NCI-H774 (cell line): ENCODE results near the gene NPIPA5.
"Not testable (repeated sequence)": the region's sequence is repeated elsewhere in the genome, so short reads cannot be mapped to it uniquely, and the experiment has no call there.

Source experiments
- DNase-seq: peaks from one replicate; lab custom pipeline; 2025; lab: John Stamatoyannopoulos, UW

NPIPA5 gene

DNA sequence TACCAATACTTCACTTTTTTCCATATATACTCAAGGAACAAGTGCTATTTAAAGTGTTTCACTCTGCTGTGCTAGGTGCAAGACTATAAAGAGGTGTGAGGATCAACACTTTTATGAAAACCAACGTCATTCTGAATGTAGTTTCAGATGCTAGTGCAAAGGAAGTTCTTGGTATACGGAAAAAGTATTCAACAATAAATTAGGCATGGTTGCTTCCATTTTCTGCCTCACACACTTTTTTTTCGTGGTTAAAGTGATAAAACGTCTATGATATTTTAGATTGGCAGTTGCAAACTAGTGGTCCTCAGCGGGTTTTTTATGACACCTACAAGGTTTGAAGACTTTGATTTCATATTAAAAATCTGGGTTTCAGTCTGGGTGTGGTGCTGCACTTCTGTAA is 11.8 kb upstream of the NPIPA5 start:
- not testable (repeated sequence) for DNase-seq

DNA sequence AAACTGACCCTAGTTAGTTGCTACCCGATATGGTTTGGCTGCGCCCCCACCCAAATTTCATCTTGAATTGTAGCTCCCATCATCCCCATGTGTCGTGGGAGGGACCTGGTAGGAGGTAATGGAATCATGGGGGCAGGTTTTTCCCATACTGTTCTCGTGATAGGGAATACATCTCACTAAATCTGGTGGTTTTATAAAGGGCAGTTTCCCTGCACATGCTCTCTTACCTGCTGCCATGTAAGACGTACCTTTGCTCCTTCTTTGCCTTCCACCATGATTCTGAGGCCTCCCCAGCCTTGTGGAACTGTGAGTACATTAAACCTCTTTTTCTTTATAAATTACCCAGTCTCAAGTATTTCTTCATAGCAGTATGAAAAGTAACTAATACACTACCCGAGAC is 10.0 kb upstream of the NPIPA5 start:
- not testable (repeated sequence) for DNase-seq

DNA sequence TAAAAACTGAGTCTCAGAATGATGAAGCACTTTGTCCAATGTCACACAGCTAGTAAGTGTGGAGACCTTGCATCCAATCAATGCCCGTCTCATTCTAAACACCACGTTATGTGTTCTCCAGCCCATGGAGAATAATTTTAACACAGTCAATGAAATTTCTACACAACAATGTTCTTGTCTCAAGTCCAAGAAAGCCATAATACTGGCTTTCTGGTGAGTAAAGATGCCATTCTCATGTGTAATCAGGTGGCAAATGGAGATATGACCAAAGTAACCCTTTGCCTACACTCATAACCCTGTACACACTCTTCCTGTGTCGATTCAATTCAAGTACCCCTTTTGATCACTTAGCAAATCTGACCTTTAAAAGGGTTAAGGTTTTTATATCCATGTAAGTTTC is 4.7 kb upstream of the NPIPA5 start:
- not testable (repeated sequence) for DNase-seq

DNA sequence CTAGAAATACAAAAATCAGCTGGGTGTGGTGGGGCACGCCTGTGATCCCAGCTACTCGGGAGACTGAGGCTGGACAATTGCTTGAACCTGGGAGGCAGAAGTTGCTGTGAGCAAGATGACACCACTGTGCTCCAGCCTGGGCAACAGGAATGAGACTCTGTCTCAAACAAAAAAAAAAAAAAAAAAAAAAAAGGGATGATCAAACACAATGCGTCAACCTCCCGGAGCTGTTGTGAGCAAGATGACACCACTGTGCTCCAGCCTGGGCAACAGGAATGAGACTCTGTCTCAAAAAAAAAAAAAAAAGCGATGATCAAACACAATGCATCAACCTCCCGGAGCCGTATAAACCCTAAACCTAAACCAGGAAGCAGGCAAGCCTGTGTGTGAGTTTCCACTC is 20.6 kb downstream of the NPIPA5 start:
- not testable (repeated sequence) for DNase-seq

DNA sequence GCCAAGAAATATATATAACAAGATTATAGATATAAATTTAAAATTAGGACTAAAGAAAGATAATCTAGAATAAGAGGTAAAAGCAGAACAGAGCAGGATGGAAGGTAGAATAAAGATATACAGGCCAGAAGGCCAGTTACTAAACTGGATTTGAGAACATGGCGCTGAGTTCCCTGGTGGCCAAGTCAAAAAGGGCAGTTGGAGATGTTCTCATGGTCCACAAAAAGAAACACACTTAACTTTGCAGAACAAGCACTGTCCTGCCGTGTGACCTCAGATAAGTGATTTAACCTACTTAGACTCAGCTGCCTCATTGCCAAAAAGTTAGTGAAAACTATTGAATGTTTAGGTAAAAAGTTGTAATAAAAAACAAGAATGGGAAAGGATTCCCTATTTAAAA is 23.2 kb downstream of the NPIPA5 start:
- not testable (repeated sequence) for DNase-seq

DNA sequence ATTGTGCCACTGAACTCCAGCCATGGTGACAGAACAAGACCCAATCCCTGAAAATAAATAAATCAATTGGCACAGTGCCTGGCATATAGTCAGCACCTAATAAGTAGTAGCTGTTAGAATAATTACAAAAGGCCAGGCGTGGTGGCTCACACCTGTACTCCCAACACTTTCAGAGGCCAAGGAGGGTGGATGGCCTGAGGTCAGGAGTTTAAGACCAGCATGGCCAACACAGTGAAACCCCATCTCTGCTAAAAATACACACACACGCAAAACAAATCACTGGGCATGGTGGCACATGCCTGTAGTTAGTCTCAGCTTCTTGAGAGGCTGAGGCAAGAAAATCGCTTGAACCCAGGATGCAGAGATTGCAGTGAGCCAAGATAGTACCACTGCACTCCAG is 25.2 kb downstream of the NPIPA5 start:
- DNase-seq: not testable (repeated sequence)

DNA sequence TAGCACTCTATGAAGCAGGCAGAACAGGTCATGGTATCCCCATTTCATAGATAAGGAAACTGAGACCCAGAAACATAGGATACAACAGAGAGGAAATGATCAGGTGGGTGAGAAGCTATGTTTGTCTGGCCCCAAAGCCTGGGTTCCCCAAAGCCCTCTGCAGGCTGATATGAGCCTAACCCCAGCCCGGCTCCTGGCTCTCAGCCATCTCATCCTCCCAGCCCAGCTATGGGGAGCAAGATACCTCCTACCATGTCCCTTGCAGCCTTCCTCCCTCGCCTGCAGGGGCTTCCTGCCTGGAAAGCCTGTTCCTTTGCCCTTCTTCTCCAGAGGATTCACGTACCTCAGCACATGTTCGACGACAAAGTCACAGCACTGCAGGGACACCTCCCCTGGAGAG is 26.3 kb downstream of the NPIPA5 start:
- DNase-seq: not testable (repeated sequence)

DNA sequence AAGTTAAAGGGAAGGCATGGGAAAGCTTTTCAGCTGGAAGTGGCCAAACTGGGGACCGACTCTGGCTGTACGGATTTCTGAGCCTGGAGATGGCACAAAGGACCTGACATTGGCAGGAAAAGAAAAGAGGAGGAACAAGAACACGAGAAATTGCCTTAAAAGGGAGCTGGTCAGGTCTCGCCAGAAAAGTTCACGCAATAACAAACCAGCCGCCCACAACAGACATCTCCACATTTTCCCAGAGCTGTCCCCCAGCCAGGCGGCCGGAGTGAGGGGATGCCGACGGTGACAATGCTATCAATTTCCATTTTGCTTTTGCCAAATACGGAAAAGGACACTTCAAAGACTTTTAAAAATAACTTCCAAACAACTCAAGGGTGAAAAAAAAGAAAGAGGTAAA is 26.8 kb downstream of the NPIPA5 start:
- DNase-seq: not testable (repeated sequence)

DNA sequence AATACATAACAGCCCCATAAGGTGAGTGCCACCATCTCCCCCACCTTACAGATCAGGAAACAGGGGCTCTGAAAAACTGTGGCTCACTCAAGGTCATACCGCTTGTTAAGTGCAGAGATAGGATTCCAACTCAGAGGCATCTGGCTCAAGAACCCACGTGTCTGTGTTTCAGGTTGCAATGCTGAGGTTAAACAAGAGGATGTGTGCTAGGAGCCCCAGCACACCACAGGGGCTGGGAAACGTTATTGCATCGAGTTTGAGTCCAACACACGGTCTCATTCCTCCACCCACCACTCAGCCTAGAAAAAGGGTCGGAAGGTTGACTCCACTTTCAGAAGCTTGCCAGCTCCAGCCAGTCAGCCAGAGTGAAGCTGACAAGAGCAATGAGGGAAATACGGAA is 29.4 kb downstream of the NPIPA5 start:
- DNase-seq: not testable (repeated sequence)

DNA sequence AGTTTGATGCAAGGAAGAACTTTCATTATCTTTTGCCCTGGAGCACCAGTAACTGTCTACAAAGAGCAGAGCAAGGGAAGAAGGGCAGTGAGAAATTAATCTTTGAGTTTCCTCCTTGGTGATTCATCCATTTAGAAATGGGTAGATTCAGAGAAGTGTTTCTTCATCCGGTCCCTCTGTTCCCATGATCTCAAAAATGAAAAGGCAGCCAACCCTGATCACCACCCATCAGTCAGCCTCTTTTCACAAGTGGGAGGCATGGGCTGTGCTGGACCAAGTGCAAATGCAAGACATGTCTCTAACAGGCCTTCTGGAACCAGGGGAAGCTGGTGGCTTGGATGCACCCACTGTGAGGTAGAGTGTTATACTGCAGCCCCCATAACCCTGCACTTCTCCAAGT is 35.8 kb downstream of the NPIPA5 start:
- DNase-seq: not testable (repeated sequence)

DNA sequence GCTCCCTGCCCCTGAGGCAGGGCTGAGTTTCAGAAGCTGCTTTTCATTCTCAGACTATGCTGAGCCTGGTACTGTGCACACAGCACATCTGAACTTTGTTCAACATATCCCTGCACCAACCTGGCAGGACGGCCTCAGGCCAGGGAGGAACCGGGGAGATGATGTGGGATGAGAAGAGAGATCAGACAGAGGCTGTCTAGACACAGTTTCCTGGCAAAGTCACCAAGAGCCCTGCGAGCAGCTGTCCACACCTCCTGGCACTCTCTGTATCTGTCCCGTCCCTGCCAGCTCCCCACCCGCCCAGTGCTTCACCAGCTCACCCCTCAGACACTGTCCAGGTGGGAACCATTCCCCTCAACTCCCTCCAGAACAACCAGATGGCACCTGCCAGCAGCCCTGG is 39.1 kb downstream of the NPIPA5 start:
- not testable (repeated sequence) for DNase-seq

DNA sequence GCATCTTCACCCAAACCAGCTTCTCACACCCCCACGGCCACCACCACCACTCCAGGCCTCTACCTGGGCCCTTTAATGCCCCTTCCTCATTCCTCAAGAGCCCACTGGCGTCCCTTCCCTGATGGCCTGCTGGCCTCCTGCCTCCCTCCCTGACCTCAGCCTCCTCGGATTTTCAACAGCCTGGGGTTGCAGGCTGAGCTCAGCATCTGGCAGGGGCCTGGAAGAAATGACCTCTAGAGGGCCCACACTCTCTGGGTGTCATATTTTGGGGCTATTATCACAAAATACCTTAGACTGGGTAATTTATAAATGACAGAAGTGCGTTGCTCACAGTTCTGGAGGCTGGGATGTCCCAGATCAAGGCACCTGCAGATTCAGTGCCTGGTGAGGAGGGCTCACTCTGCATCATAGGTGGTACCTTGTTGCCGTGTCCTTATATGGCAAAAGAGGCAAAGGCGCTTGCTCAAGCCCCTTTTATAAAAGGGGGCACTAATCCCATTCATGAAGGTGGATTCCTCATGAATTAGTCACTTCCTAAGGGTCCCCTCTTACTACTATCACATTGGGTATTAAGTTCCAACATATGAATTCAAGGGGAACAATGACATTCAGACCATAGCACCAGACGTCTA is 40.0 kb downstream of the NPIPA5 start:
- DNase-seq: not testable (repeated sequence)

DNA sequence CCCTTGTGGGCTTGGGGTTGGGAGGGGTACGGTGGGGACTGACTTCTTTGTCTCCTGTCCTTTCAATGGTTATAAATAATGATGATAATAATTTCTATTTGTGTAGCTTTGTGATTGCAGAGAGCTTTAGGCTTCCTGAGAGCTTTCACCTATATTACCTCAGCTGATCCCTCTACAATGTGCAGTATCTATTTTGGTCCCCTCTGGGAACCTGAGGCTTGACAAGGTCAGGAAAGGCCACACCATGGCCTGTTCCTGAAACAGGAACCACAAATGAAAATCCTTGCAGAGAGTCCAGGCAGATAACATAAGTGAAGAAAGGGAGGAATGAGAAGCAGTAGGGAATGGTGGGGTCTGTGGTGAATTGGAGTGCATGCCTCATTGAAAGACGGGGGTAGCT is 42.5 kb downstream of the NPIPA5 start:
- not testable (repeated sequence) for DNase-seq

DNA sequence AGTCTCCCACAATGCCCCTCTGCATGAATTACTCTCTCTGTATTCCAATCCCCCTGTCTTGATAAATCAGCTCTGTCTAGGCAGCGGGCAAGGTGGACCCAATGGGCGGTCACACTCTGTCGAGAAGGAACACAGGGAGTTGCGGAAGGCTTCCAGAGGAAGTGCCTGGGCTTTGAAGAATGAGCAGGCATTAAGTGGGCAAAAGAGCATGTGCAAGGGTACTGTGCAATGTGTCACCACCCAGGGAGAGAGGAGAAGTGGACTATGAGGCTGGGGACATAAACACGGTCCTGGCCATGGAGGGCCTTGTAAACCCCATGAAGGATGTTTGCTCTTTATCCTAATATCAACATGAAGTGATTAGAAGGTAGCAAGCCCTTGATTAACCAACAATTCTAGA is 44.1 kb downstream of the NPIPA5 start:
- not testable (repeated sequence) for DNase-seq

DNA sequence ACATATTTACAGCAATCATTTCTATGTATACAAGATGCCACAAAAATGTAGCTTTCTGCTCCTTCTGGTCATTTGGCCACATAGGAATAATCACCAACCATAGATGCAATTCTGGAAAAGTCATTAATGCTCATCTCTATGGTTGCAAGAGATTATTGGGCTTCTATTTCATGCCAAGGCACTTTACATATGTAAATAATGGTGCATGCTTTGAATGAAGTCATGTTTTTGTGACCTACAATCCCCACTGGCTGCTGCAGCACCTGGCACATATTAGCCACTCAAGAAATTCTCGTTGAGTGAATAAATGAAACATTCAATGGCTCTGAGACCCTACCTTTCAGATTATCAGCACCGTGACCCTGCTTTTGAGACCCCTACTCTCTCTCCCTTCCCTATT is 47.1 kb downstream of the NPIPA5 start:
- not testable (repeated sequence) for DNase-seq

DNA sequence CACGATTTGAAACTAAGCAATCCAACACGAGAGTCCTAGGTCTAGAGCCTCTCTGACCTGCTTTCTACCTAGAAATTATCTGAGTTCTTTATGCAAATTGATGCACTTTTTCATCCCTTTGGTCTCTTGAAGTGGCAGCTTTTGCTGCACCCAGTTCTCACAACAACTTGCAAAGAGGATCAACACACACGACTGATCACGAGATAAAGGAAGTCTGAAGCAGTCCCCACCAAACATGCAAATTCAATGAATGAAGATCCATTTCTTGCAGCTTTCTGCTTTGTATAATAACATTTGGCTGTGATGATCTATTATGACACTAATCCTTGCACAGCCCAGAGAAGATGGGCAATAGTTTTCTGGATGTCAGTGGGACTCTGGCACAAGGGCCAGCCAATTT is 53.1 kb downstream of the NPIPA5 start:
- DNase-seq: not testable (repeated sequence)

DNA sequence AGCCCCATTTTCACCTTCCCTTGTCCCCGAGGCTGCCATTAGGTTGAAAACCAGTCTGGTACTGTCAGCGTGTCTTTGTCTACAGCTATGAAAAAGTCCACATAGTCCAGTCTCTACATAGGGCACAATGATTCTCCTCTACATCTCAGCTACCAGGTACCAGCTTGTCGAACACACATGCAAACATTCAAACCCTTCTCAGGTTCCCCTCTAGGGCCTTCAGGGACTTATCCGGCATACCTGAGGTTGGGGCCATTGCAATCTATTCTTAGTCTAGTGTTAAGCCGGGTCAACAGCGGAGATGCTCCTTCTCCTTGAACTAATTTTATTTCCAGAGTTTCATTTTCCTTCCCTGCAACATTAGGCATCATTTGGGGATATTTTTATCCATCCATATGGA is 54.7 kb downstream of the NPIPA5 start:
- not testable (repeated sequence) for DNase-seq

DNA sequence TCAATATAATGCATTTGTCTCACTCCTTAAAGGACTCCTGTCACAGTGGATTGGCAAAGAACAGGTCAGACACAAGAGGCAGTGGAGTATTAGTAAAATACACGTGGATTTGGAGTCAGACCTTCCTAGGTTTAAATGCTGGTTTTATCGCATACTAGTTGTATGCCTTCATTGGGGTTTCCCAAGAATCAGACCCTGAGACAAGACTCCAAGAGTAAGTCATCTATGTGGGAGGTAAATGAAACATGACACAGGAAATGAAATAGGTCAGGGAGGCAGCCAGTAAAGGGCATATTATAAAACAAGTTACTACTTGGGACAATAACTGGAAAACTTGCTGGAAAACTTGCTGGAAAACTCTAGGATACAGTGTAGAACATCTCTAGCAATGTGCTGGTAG is 56.9 kb downstream of the NPIPA5 start:
- DNase-seq: not testable (repeated sequence)

DNA sequence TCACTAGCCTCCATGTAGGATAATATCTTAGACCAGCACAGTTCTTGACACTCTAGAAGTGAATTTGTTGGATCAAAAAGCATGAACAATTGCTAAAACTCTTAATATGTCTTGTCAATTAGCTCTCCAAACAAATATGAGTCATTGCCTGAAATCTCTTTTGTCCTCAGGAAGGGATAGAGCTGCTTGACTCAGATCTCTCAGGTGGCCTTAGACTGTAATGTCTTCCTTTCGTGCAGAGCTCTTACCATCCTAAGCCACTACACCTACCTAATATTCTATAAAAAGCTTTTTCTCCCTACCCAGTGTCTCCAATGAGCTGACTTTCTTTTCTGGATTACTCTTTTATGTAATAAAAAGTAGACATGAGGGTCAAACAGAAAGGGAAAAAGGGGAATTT is 63.5 kb downstream of the NPIPA5 start:
- DNase-seq: not testable (repeated sequence)
